Stimulated activated CD8-positive, alpha-beta memory T cell treated with anti-CD3 and anti-CD28 coated beads, Interleukin-15, amount 100 ng/mL, for 24 hours (primary cell): Measurements from ENCODE around the gene HARBI1.

Source experiments
- DNase-seq: peaks from one replicate; pipeline ENCODE4 v3.0.0-alpha.2; 2020; ENCODE audit warnings: low read depth

Gene HARBI1

GRCh38 chr11:46633291-46634217 is 16.5 kb upstream of the HARBI1 start:
- DNase-seq = no peak

GRCh38 chr11:46632502-46632901 is 15.5 kb upstream of the HARBI1 start:
- no peak for DNase-seq

- DNase-seq = no peak
These were observed 14.6 kb upstream of the HARBI1 start for GRCh38 chr11:46631676-46632075.

- DNase-seq = no peak
These were observed 13.2 kb upstream of the HARBI1 start for GRCh38 chr11:46630237-46630636.

GRCh38 chr11:46628961-46629360 is 11.9 kb upstream of the HARBI1 start:
- no peak for DNase-seq

GRCh38 chr11:46625406-46625805 is 8.4 kb upstream of the HARBI1 start:
- DNase-seq = no peak

GRCh38 chr11:46618837-46619236 is 1.8 kb upstream of the HARBI1 start:
- no peak for DNase-seq

- DNase-seq = no peak
These were observed 916 bp upstream of the HARBI1 start for GRCh38 chr11:46617972-46618314.

- no peak for DNase-seq
These were observed 385 bp downstream of the HARBI1 start for GRCh38 chr11:46616551-46617133.

- DNase-seq = no peak
These were observed 1.3 kb downstream of the HARBI1 start for GRCh38 chr11:46615756-46616155.

GRCh38 chr11:46612326-46612725 is 4.7 kb downstream of the HARBI1 start:
- no peak for DNase-seq

- no peak for DNase-seq
These were observed 5.3 kb downstream of the HARBI1 start for GRCh38 chr11:46611526-46612304.

- DNase-seq = no peak
These were observed 7.6 kb downstream of the HARBI1 start for GRCh38 chr11:46609386-46609785.

- DNase-seq = no peak
These were observed 9.5 kb downstream of the HARBI1 start for GRCh38 chr11:46607516-46607915.

- no peak for DNase-seq
These were observed 12.2 kb downstream of the HARBI1 start for GRCh38 chr11:46604796-46605195.

GRCh38 chr11:46603704-46604308 is 13.2 kb downstream of the HARBI1 start:
- no peak for DNase-seq

- DNase-seq = no peak
These were observed 15.9 kb downstream of the HARBI1 start for GRCh38 chr11:46601129-46601528.

- no peak for DNase-seq
These were observed 16.6 kb downstream of the HARBI1 start for GRCh38 chr11:46600194-46600960.

GRCh38 chr11:46599340-46600193 is 17.5 kb downstream of the HARBI1 start:
- no peak for DNase-seq

GRCh38 chr11:46597609-46598219 is 19.3 kb downstream of the HARBI1 start:
- no peak for DNase-seq
